ENCODE results near the gene SLC2A14.

DNA sequence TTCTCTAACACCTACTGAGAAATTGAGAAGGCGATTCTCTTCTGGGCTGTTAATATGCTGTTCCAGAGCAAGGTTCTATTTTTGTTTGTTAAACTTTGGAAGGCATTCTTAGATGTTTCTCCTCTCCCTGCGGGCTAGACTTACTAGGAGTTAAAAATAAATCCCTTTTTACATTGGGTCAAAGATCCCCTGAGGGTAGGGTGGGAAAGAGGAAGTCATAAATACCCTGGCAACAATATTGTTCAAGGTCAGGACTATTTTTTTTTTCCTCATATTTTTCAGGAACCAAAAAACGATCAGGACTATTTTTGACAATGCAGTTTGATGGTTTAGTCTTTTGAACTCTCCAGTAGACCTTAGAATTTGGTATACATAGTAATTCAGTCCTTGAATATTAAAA is 12.0 kb upstream of the SLC2A14 start:
- TF ChIP-seq POLR2A (IDR thresholded peaks at IDR 0.05): no peak
- TF ChIP-seq, protein P1, sequence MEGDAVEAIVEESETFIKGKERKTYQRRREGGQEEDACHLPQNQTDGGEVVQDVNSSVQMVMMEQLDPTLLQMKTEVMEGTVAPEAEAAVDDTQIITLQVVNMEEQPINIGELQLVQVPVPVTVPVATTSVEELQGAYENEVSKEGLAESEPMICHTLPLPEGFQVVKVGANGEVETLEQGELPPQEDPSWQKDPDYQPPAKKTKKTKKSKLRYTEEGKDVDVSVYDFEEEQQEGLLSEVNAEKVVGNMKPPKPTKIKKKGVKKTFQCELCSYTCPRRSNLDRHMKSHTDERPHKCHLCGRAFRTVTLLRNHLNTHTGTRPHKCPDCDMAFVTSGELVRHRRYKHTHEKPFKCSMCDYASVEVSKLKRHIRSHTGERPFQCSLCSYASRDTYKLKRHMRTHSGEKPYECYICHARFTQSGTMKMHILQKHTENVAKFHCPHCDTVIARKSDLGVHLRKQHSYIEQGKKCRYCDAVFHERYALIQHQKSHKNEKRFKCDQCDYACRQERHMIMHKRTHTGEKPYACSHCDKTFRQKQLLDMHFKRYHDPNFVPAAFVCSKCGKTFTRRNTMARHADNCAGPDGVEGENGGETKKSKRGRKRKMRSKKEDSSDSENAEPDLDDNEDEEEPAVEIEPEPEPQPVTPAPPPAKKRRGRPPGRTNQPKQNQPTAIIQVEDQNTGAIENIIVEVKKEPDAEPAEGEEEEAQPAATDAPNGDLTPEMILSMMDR (IDR thresholded peaks at IDR 0.05): no peak
- no peak for TF ChIP-seq POLR2AphosphoS5 (IDR thresholded peaks at IDR 0.05)

Measured in suprapubic skin (tissue), 4 donors.